HG02678 (cell line): ENCODE measurements around the gene SNX4.
"Not testable (repeated sequence)": the region's sequence is repeated elsewhere in the genome, so short reads cannot be mapped to it uniquely, and the experiment has no call there.

Experiments used
- ATAC-seq: cut with Tn5 transposase; IDR thresholded peaks from one replicate; pipeline ENCODE4 v1.9.1; 2021; ENCODE audit warnings: mild to moderate bottlenecking, moderate library complexity; ENCODE audit not compliant: unreplicated experiment

The SNX4 gene

GRCh38 chr3:125406070-125406469 is 113.9 kb downstream of the SNX4 start:
- no peak for ATAC-seq

- ATAC-seq: not testable (repeated sequence)
Measured at GRCh38 chr3:125405515-125405914, 114.5 kb downstream of the SNX4 start.

GRCh38 chr3:125403789-125404188 is 116.2 kb downstream of the SNX4 start:
- no peak for ATAC-seq

- no peak for ATAC-seq
Measured at GRCh38 chr3:125402639-125403038, 117.4 kb downstream of the SNX4 start.

GRCh38 chr3:125401402-125401801 is 118.6 kb downstream of the SNX4 start:
- ATAC-seq: no peak

DNA sequence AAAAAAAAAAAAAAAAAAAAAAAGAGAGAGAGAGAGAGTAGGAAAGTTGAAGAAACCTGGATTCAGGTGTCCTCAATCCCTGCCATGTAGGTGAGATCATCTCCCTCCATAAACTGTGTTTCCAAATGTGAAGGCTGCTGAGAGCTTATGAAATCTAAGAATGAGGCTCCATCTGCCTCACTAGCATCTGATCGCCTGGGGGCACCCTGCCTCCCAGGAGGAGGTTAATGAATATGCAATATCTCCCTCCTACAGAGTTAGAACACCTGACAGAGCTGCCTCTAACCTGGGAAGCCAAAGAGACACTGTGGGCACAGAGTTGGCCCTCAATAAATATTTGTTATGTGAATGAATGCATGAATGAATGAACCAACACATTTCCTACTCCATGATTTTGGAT is 121.0 kb downstream of the SNX4 start:
- no peak for ATAC-seq
